ENCODE measurements around the gene TNP2. TPM values are rescaled to one million over a fixed set of nuclear protein-coding genes. Genes with fewer than 3 reads are reported as not detected.

TNP2 gene
- polyA plus RNA-seq, 2 donors = not detected

DNA sequence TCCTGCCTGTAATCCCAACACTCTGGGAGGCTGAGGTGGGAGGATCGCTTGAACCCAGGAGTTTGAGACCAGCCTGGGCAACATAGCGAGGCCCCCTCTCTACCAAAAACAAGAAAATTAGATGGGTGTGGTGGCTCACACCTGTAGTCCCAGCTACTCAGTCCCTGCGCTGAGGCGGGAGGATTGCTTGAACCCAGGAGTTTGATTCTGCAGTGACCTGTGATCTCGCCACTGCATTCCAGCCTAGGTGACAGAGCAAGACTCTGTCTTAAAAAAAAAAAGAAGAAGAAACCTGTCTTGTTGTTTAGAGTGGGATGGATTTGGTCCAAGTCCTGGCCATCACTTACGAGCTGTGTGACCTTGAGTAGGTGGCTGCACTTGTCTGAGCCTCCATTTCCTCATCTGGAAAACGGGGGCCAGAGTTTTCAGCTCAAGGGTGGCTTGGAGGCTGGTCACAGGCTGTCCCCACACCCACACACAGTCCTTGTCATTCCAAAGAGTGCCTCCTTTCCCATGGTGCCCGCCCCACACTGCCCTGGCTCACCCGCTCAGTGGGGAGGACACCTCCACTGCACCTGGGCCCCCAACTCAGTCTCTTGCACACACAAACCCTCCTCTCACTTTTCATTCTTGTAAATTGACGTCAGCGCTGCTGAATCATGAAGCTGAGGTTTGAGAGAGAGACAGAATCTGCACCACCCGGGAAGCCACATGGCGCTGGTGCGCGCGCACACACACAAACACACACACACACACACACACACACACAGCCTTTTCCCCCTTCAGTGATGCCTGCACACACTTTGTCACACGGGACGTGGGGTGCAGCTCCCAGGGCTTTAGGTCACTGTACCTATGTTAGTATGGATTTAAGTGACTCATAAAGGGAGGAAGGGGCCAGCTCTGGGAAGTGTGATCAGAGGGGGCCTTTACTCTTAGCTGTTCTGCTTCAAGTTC, 17.3 kb downstream of the TNP2 start:
- H3K27me3 ChIP-seq (ENCODE audit: control insufficient read depth in 1 of 2, insufficient read depth in 2 of 2, low read length in 2 of 2) = no peaks in the 10 kb centered on the region
- H3K9me3 ChIP-seq (ENCODE audit: control insufficient read depth in 2 of 2, insufficient read depth in 1 of 2, low read depth in 1 of 2, low read length in 1 of 2) = no peaks in the 10 kb centered on the region
- peaks cover 0 to 8% of the 10 kb centered on the region in 2 donors for H3K4me1 ChIP-seq (ENCODE audit: control insufficient read depth in 2 of 2, insufficient read depth in 2 of 2, low read length in 1 of 2)
- WGBS, 2 donors = 76 to 81% methylated on average over 18 of the region's 18 CpGs
- no peak overlapping the region for H3K4me3 ChIP-seq (ENCODE audit: low read depth in 1 of 2, low read length in 2 of 2)
- H3K36me3 ChIP-seq (ENCODE audit: control insufficient read depth in 2 of 2, insufficient read depth in 2 of 2, low read length in 1 of 2) = no peaks in the 10 kb centered on the region
- no peak overlapping the region for H3K27ac ChIP-seq (ENCODE audit: low read depth in 2 of 2, low read length in 1 of 2)

DNA sequence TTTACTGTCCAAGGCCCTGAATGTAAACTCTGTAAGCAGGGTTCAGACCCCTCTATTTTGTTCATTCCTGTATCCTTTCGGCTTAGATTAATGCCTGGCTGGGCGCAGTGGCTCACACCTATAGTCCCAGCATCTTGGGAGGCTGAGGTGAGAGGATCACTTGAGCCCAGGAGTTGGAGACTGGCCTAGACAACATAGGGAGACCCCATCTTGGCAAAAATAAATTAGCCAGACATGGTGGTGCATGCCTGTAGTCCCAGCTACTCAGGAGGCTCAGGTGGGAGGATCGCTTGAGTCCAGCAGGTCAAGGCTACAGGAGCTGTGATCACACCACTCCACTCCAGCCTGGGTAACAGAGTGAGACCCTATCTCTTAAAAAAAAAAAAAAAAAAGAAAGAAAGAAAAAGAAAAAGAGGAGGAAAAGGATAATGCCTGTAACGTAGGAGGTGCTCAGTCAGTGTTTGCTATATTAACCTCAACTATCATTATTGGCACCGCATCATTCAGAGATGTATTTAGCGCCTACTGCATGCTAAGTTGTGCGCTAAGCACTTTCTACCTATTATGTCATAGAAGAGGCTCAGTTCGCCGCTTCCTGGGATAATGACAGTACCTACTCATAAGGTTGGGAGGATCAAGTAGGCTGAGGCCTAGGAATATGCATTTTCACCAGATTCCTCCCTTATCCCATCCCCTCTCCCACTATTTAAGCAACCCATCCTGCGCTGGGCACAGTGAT, 18.2 kb downstream of the TNP2 start:
- H3K27me3 ChIP-seq (ENCODE audit: control insufficient read depth in 1 of 2, insufficient read depth in 2 of 2, low read length in 2 of 2) = no peaks in the 10 kb centered on the region
- peaks cover 0 to 7% of the 10 kb centered on the region in 2 donors for H3K4me1 ChIP-seq (ENCODE audit: control insufficient read depth in 2 of 2, insufficient read depth in 2 of 2, low read length in 1 of 2)
- H3K27ac ChIP-seq (ENCODE audit: low read depth in 2 of 2, low read length in 1 of 2) = no peak overlapping the region
- no peaks in the 10 kb centered on the region for H3K9me3 ChIP-seq (ENCODE audit: control insufficient read depth in 2 of 2, insufficient read depth in 1 of 2, low read depth in 1 of 2, low read length in 1 of 2)
- no peaks in the 10 kb centered on the region for H3K36me3 ChIP-seq (ENCODE audit: control insufficient read depth in 2 of 2, insufficient read depth in 2 of 2, low read length in 1 of 2)
- H3K4me3 ChIP-seq (ENCODE audit: low read depth in 1 of 2, low read length in 2 of 2) = no peak overlapping the region
- WGBS, 2 donors = 94 to 95% methylated on average over 10 of the region's 10 CpGs

DNA sequence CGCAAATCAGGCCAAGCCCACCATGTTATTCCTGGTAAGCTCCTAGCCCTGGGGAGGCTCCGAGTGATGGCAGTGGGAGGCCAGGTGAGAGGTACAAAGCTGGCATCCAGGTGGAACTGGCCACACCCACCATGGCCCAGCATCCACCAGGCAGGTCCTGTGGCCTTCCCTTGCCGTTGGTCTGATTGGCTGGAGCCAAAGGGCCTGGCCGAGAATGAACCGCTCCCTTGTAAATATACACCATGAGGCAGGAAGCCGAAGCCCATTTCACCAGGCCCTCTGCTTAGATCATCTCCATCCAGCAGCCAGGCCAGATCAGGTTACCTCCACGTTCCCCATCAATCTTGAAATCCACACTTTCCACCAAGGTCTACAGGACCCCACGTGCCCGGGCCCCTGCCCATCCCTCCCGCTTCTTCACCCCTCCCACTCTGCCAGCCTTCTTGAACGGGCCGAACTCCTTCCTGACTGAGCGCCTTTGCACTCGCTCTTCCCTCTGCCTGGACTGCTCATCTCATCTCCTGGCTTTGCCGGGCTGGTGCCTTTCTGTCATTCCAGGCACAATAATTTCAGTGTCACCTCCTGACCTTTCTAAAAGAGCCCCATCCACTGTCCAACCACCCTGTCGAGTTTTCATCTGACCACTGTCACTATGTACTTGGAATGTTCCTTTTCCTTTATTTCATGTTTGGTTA, 18.9 kb downstream of the TNP2 start:
- Histone ChIP-seq H3K36me3 (ENCODE audit: control insufficient read depth in 2 of 2, insufficient read depth in 2 of 2, low read length in 1 of 2) (no peaks in the 10 kb centered on the region), H3K4me1 (ENCODE audit: control insufficient read depth in 2 of 2, insufficient read depth in 2 of 2, low read length in 1 of 2) (peaks cover 0 to 7% of the 10 kb centered on the region in 2 donors), H3K9me3 (ENCODE audit: control insufficient read depth in 2 of 2, insufficient read depth in 1 of 2, low read depth in 1 of 2, low read length in 1 of 2) (no peaks in the 10 kb centered on the region), H3K27me3 (ENCODE audit: control insufficient read depth in 1 of 2, insufficient read depth in 2 of 2, low read length in 2 of 2) (no peaks in the 10 kb centered on the region), H3K27ac (ENCODE audit: low read depth in 2 of 2, low read length in 1 of 2) (no peak overlapping the region), H3K4me3 (ENCODE audit: low read depth in 1 of 2, low read length in 2 of 2) (no peak overlapping the region)
- WGBS, 2 donors = 71 to 73% methylated on average over 16 of the region's 16 CpGs

DNA sequence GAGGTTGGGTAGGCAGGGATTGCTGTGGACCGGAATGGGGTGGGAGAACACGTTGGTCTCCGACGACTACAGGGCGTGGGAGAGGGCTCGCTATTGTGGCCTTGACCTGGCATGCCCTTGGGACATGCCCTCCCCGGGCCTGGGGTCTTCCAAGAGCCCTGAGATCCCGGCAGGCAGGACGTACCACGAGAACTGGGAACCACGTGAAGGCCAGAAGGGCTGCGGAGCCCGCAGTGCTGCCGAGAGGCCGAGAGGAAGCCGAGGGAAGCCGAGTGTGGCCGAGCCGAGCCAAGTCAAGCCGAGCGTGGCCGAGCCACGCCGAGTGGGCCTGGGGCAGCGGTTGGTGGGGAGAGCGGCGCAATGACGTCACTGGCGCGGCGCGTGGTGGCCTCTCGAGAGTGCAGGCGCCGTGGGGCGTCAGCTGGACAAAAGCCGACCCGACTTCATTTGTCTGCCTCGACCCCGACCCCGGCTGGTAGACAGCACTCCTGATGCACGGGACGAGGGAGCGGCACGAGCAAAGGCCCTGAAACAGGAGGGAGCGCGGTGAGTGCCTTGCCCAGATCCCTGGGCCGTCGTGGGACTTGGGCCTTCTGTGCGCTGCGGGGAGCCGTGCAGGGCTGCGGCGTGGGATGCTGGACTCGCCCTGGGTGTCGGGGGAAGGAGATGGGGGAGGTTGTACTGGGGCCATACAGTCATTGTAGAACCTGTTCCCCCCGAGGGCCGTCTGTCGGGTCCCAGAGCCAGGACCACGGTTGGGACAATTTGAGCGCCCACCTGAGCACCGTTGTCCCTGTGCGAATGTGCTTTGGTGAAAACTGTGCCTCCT, 19.7 kb downstream of the TNP2 start:
- no peak overlapping the region for H3K4me3 ChIP-seq (ENCODE audit: low read depth in 1 of 2, low read length in 2 of 2)
- H3K27me3 ChIP-seq (ENCODE audit: control insufficient read depth in 1 of 2, insufficient read depth in 2 of 2, low read length in 2 of 2) = no peaks in the 10 kb centered on the region
- no peak overlapping the region for H3K27ac ChIP-seq (ENCODE audit: low read depth in 2 of 2, low read length in 1 of 2)
- H3K36me3 ChIP-seq (ENCODE audit: control insufficient read depth in 2 of 2, insufficient read depth in 2 of 2, low read length in 1 of 2) = no peaks in the 10 kb centered on the region
- H3K9me3 ChIP-seq (ENCODE audit: control insufficient read depth in 2 of 2, insufficient read depth in 1 of 2, low read depth in 1 of 2, low read length in 1 of 2) = no peaks in the 10 kb centered on the region
- H3K4me1 ChIP-seq (ENCODE audit: control insufficient read depth in 2 of 2, insufficient read depth in 2 of 2, low read length in 1 of 2) = peaks cover 0 to under 1% of the 10 kb centered on the region in 2 donors
- 93 to 94% methylated on average over 63 of the region's 63 CpGs for WGBS, 2 donors

DNA sequence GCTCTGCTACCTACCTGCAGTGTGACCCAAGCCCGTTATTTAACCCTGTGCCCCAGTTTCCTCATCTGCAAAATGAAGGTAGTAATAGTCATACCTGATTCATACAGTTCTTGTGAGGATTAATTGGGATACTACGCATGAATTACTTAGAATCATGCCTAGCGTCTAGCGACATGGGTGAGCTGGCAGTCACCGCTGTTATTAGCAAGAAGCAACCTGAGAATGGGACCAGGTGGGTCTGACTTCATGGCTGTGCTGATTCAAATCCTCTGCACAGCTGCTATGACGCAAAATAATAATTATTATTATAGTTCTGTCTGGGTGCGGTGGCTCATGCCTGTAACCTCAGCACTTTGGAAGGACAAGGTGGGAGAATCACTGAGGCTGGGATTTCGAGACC, 21.0 kb downstream of the TNP2 start:
- no peaks in the 10 kb centered on the region for H3K27me3 ChIP-seq (ENCODE audit: control insufficient read depth in 1 of 2, insufficient read depth in 2 of 2, low read length in 2 of 2)
- no peaks in the 10 kb centered on the region for H3K4me1 ChIP-seq (ENCODE audit: control insufficient read depth in 2 of 2, insufficient read depth in 2 of 2, low read length in 1 of 2)
- H3K36me3 ChIP-seq (ENCODE audit: control insufficient read depth in 2 of 2, insufficient read depth in 2 of 2, low read length in 1 of 2) = no peaks in the 10 kb centered on the region
- 56 to 72% methylated on average over 8 of the region's 8 CpGs for WGBS, 2 donors
- H3K9me3 ChIP-seq (ENCODE audit: control insufficient read depth in 2 of 2, insufficient read depth in 1 of 2, low read depth in 1 of 2, low read length in 1 of 2) = no peaks in the 10 kb centered on the region
- H3K27ac ChIP-seq (ENCODE audit: low read depth in 2 of 2, low read length in 1 of 2) = no peak overlapping the region
- H3K4me3 ChIP-seq (ENCODE audit: low read depth in 1 of 2, low read length in 2 of 2) = no peak overlapping the region

DNA sequence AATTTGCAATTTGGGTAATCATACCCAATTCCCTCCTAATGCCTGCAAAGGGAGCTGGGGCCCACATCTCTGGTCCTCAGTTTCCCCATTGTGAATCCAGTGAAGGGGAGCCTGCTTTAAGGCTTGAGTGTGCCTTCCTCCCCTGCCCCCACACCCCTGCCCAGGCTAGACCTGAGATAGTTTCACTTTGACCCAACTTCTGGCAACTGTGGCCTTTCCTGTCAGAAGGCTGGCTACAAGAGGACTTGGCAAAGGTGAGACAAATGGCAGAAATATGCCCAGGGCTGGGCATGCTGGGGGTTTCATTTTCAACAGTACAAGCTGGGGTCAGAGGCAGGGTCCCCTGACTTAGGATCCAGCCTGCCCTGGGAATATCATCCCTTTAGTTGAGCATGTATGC, 23.1 kb downstream of the TNP2 start:
- Histone ChIP-seq H3K27me3 (ENCODE audit: control insufficient read depth in 1 of 2, insufficient read depth in 2 of 2, low read length in 2 of 2) (no peaks in the 10 kb centered on the region), H3K9me3 (ENCODE audit: control insufficient read depth in 2 of 2, insufficient read depth in 1 of 2, low read depth in 1 of 2, low read length in 1 of 2) (no peaks in the 10 kb centered on the region), H3K27ac (ENCODE audit: low read depth in 2 of 2, low read length in 1 of 2) (no peak overlapping the region), H3K4me3 (ENCODE audit: low read depth in 1 of 2, low read length in 2 of 2) (no peak overlapping the region), H3K36me3 (ENCODE audit: control insufficient read depth in 2 of 2, insufficient read depth in 2 of 2, low read length in 1 of 2) (no peaks in the 10 kb centered on the region), H3K4me1 (ENCODE audit: control insufficient read depth in 2 of 2, insufficient read depth in 2 of 2, low read length in 1 of 2) (no peaks in the 10 kb centered on the region)

DNA sequence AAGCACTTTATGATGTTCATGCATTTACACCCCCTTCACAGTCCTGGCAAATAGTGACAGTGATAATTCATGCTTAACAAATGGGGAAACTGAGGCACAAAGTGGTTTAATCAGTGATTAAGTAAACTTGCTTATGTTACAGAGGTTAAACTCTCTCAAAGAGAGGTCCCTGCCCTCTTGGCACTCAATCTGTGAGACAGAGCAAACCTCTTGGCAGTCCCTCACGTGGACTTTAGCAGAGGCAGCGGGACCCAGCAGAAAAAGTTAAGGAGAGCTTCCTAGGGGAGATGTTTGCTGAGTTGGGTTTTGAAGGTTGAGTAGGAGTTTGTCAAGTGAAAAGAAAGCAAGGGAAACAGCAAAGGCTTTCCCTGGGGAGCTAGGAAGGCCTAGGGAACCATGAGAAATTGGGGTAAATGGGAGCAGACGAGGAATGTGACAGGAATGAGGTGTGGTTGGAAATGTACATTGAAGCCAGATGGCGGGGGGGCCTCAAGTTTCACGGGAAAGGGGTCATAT, 23.8 kb downstream of the TNP2 start:
- Histone ChIP-seq H3K36me3 (ENCODE audit: control insufficient read depth in 2 of 2, insufficient read depth in 2 of 2, low read length in 1 of 2) (no peaks in the 10 kb centered on the region), H3K27me3 (ENCODE audit: control insufficient read depth in 1 of 2, insufficient read depth in 2 of 2, low read length in 2 of 2) (no peaks in the 10 kb centered on the region), H3K4me1 (ENCODE audit: control insufficient read depth in 2 of 2, insufficient read depth in 2 of 2, low read length in 1 of 2) (no peaks in the 10 kb centered on the region), H3K9me3 (ENCODE audit: control insufficient read depth in 2 of 2, insufficient read depth in 1 of 2, low read depth in 1 of 2, low read length in 1 of 2) (no peaks in the 10 kb centered on the region), H3K27ac (ENCODE audit: low read depth in 2 of 2, low read length in 1 of 2) (no peak overlapping the region), H3K4me3 (ENCODE audit: low read depth in 1 of 2, low read length in 2 of 2) (no peak overlapping the region)
- 83 to 86% methylated on average over 5 of the region's 5 CpGs for WGBS, 2 donors

DNA sequence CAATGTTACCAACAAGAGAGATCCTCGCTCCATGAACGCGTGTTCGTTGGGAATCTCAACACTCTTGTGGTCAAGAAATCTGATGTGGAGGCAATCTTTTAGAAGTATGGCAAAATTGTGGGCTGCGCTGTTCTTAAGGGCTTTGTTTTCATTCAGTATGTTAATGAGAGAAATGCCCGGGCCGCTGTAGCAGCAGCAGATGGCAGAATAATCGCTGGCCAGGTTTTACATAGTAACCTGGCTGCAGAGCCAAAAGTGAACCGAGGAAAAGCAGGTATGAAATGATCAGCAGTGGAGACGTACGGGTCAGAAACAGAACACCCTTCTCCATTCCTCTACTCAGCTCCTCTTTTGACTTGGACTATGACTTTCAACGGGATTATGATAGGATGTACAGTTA, 26.5 kb downstream of the TNP2 start:
- Histone ChIP-seq H3K36me3 (ENCODE audit: control insufficient read depth in 2 of 2, insufficient read depth in 2 of 2, low read length in 1 of 2) (no peaks in the 10 kb centered on the region), H3K4me1 (ENCODE audit: control insufficient read depth in 2 of 2, insufficient read depth in 2 of 2, low read length in 1 of 2) (no peaks in the 10 kb centered on the region), H3K4me3 (ENCODE audit: low read depth in 1 of 2, low read length in 2 of 2) (no peak overlapping the region), H3K9me3 (ENCODE audit: control insufficient read depth in 2 of 2, insufficient read depth in 1 of 2, low read depth in 1 of 2, low read length in 1 of 2) (no peaks in the 10 kb centered on the region), H3K27ac (ENCODE audit: low read depth in 2 of 2, low read length in 1 of 2) (no peak overlapping the region), H3K27me3 (ENCODE audit: control insufficient read depth in 1 of 2, insufficient read depth in 2 of 2, low read length in 2 of 2) (no peaks in the 10 kb centered on the region)
- 81 to 89% methylated on average over 12 of the region's 12 CpGs for WGBS, 2 donors

Data from esophagus (tissue), 2 donors.